SKM-1 (cell line): ENCODE data around the gene FAM72C.
"Not testable (repeated sequence)": the region's sequence is repeated elsewhere in the genome, so short reads cannot be mapped to it uniquely, and the experiment has no call there.

Experiments used
- DNase-seq: peaks from one replicate; lab custom pipeline; 2025; ENCODE audit not compliant: unreplicated experiment; lab: John Stamatoyannopoulos, UW

FAM72C gene

GRCh38 chr1:143984721-143985473 is 13.1 kb upstream of the FAM72C start:
- DNase-seq = not testable (repeated sequence)

DNA sequence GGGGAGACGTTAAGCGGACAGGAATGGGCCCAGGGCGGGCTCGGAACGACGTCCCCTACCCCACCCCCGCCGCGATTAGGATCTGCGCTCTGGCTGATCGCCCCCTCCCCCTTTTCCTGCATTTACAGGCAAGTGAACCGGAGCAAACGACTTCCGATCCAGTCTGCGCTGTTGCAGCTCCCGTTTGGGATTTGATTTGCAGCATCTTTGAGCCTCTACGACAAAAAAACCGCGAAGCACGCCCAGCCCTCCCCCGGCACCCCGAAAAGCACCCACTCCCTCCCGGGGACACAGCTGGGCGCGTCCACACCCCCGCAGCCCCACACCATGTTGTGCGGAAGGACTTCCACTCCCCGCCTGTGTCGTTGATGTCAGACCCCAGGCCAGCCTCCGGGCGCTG is 2.6 kb upstream of the FAM72C start:
- DNase-seq = not testable (repeated sequence)

DNA sequence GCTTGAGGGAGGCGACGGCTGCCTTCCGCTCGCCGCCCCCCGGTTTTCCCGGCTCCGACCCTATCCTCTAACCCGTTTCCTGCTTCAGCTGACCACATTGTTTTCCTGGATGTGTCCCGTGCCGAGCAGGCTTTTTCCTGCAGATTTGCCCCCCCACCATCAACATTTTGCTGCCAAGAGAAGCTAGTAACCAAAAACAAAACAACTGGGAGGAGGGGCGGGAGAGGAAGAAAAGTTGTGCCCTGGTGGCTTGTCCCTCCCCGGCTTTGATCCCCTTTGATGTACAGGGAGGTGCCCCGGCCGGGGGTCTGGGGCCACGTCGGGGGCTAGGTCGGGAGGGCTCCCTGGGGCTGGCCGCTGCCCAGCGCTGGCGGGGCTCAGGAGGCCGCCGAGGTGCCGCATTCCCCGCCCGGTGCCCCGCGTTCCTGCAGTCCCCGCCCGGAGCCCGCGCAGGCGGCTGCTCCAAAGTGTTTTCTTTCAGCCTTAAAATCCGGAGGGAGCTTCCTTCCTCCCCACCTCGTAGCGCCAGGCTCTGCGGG is 2.2 kb upstream of the FAM72C start:
- not testable (repeated sequence) for DNase-seq

DNA sequence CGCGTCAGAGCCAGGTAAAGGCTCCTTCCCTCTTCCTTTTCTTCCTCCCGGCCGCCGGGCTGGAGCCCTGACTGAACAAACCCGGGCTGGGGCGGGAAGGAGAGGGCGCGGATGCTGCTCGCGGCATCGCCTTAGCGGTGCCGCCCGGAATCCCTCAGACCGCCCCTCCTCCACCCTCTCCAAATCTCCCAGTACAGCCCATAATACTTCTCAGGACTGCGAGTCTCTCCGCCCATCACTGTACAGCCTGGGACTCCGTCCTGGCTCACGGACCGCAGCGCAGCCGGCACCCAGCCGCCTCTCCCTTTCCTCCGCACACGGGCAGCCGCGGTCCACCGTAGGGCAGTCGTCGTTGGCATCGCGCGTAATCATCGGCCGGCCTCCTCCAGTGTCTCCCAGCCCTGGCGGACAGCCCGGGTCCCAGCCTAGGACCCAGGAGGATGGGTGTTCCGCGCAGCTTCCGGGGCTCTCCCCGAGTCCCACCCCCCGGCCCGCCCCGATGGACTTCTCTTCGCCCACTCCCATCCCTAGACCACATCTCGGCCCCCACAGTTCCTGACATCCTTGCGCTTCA is 1.1 kb upstream of the FAM72C start:
- DNase-seq = not testable (repeated sequence)

DNA sequence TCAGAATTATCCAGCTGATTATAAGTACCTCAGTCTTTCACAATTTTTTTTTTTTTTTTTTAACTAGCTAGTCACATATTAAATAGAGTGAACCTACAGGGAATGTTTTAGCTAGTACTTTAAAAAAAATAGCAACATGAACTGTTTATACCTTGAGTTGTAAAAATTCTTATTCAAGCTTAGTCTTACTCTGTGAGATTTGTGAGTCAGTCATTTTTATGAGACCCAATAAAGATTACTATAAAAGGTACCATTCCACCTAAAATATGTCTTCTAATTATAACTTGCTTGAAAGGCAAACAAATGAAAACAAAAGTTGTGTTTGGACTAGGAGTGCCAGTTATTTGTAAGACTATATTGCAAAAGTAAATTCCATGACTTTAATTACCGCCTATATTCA is 5.9 kb downstream of the FAM72C start:
- not testable (repeated sequence) for DNase-seq

- not testable (repeated sequence) for DNase-seq
Observed at GRCh38 chr1:143964294-143964693, 7.5 kb downstream of the FAM72C start.

DNA sequence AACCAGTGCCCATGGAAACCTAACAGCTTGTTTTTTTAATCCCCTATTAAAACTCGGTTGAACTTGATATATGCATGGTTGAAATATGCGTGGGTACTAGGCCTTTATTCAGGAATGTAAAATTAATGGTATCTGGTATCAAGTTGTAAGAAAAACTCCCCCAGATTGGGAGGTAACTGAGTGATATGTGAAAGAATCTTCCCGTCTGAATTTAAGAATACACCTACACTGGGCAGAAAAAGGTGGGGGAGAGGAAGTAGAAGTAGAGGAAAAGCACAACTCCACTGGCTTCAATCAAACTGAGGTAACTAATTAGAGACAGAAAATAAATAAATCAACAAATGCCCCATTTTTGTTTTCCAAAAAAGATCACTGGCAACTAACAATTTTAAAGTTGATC is 15.9 kb downstream of the FAM72C start:
- not testable (repeated sequence) for DNase-seq

GRCh38 chr1:143952913-143953312 is 18.9 kb downstream of the FAM72C start:
- DNase-seq = not testable (repeated sequence)

GRCh38 chr1:143951485-143952391 is 20.0 kb downstream of the FAM72C start:
- not testable (repeated sequence) for DNase-seq

DNA sequence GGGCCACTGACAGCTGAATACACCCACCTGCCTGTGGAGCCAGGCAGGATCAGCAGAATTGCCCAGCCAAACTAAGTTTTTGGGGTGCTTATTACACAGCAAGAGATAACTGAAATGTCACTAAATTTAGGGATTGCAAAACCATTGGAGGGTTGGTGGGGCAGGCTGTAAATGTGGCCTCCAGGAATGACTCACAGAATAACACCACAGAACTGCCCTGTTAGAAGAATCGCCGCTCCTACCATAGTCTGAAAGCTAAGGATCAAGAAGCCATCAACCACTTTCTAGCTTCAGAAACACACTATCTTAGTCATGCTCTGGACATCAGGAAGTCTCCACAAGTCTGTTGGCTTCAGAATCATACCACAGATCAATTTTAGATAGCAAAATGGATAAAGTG is 24.0 kb downstream of the FAM72C start:
- not testable (repeated sequence) for DNase-seq

- DNase-seq = not testable (repeated sequence)
Observed at GRCh38 chr1:143945253-143945652, 26.5 kb downstream of the FAM72C start.

- DNase-seq = not testable (repeated sequence)
Observed at GRCh38 chr1:143944576-143945240, 27.1 kb downstream of the FAM72C start.

- DNase-seq = not testable (repeated sequence)
Observed at GRCh38 chr1:143943319-143943978, 28.3 kb downstream of the FAM72C start.

GRCh38 chr1:143942238-143942860 is 29.4 kb downstream of the FAM72C start:
- DNase-seq = not testable (repeated sequence)

GRCh38 chr1:143939666-143940065 is 32.1 kb downstream of the FAM72C start:
- not testable (repeated sequence) for DNase-seq

GRCh38 chr1:143938922-143939321 is 32.9 kb downstream of the FAM72C start:
- DNase-seq = not testable (repeated sequence)

DNA sequence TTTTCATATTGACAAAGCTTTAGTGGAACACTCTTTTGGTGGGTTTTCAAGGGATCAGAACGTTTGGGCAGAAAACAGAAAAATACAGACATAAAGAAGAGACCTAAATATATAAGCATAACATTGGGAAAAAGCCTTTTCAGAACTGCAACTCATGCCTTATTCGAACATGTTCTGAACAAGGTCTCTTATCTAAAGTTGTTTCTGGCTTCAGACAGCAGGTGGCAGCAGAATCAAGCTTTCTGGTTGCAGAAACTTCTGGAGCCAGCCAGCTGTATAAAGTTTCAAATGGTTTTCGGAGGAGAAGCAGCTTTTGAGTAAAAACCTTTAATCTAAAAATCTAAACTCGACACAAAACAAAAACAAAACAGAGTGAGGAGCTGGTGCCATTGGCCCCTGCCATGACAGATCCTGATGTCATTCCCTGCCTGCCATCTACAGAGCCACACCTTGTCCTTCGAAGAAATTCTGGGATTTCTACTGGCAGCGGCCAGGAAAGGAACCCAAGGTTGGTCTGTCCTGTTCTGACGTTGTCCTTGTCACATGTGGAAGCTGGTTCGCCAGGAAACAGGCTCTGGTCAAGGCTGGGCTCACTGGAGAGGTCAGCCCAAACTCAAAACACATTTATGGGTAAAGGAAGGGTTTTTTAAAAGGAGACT is 35.2 kb downstream of the FAM72C start:
- not testable (repeated sequence) for DNase-seq

DNA sequence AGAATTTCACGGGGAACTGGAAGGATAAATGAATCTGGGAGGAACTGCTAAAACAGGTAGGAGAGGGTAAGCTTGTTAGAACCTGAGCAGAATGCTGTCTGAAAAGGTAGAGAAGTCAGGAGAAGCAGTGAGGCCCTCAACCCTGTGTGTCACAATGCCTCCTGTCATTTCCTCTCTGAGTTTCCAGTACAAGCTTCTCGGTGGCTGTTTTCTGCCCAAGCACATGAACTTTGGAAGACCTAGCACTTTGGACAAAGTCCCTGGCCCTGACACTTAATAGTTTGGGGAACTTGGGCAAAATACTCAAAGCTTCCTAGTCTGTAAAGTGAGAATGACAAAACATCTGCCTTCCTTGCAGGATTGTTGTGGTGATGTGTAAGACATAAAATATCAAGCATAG is 52.7 kb downstream of the FAM72C start:
- not testable (repeated sequence) for DNase-seq

- not testable (repeated sequence) for DNase-seq
Observed at GRCh38 chr1:143918552-143918951, 53.2 kb downstream of the FAM72C start.
